BE2C (cell line): Measurements from ENCODE around the gene RPS8. TPM values are rescaled to one million over a fixed set of nuclear protein-coding genes. Genes with fewer than 3 reads are reported as not detected.
"Not testable (repeated sequence)": the region's sequence is repeated elsewhere in the genome, so short reads cannot be mapped to it uniquely, and the experiment has no call there.

Experiments
- DNase-seq: peaks from one replicate; pipeline ENCODE4 v3.0.0-alpha.2; 2020
- H3K27me3 ChIP-seq: fragments of 250-450 bp; sonication (Bioruptor Pico); 2 replicates; pipeline ENCODE4 v1.5.1; 2020; ENCODE audit warnings: mild to moderate bottlenecking
- H3K36me3 ChIP-seq: fragments of 250-450 bp; sonication (Bioruptor Pico); 2 replicates; pipeline ENCODE4 v1.5.1; 2020; ENCODE audit warnings: mild to moderate bottlenecking
- H3K4me1 ChIP-seq: fragments of 250-450 bp; sonication (Bioruptor Pico); 2 replicates; pipeline ENCODE4 v1.5.1; 2020
- H3K4me3 ChIP-seq: 2 replicates; pipeline ENCODE4 v1.5.1; 2011; ENCODE audit warnings: low read depth, low read length
- H3K9me3 ChIP-seq: fragments of 250-450 bp; sonication (Bioruptor Pico); 2 replicates; pipeline ENCODE4 v1.5.1; 2020
- CTCF ChIP-seq: IDR thresholded peaks from 2 replicates; pipeline ENCODE4 v1.5.1; 2012; ENCODE audit warnings: mild to moderate bottlenecking, low read depth, low read length
- polyA plus RNA-seq: library from polyadenylated mRNA; unstranded; fragments of >200 nt; gene quantifications from one replicate; pipeline ENCODE4 v1.2.1, GENCODE V29; 2012; ENCODE audit warnings: low read depth, missing spikeins; ENCODE audit not compliant: insufficient read length, insufficient read depth

The RPS8 gene
- 818 TPM for polyA plus RNA-seq

DNA sequence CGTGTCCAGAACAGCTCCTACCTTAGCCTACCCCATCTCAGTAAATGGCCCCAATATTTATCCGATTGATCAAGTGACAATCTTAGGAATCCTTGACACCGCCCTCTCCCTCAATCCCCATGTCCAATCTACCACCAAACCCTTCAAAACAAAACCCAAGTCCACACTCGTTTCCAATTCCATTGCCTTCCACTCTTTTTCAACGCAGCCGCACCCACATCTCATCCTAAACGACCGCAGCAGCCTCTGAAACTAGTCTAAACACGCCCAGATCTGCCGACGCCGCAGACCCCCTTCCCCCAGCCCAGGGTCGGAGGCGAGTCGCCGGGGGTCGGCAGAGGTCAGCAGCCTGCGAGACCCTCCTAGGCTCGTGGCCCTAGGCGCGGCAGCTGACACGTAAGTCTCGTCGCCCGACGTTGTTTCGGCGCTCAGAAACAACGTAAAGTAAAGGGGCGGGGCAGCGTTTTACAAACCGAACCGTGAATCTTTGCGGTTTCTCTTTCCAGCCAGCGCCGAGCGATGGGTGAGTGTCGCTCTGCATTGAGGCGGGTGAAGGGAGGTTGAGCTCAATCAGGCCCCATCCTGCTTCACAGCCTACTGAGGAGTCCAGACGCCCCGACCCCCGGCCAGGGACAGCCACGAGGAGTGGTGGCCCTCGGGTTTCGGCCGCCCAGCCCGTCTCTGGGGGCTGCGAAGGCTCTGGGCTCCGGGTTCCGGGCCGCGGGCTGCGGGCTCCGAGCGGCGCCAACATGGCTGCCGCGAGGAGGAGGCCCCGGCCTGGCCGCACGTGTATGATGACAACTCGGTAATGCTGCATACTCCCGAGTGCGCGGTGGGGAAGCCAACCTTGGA is at the start of gene RPS8:
Gene RPS8, plus strand, starts transcription at position 463 of the 852 bp plus-strand sequence. Its CDS starts 57 bp downstream, at position 520.
- H3K4me3 ChIP-seq: peak within 1 kb of the TSS; percentile 89
- DNase-seq: peak; percentile 85
- TF ChIP-seq CTCF: no peak
- no peaks in the 10 kb centered on the region for H3K4me1 ChIP-seq
- H3K36me3 ChIP-seq: peaks cover 44% of the 10 kb centered on the region
- no peaks in the 10 kb centered on the region for H3K27me3 ChIP-seq
- H3K9me3 ChIP-seq: no peaks in the 10 kb centered on the region

DNA sequence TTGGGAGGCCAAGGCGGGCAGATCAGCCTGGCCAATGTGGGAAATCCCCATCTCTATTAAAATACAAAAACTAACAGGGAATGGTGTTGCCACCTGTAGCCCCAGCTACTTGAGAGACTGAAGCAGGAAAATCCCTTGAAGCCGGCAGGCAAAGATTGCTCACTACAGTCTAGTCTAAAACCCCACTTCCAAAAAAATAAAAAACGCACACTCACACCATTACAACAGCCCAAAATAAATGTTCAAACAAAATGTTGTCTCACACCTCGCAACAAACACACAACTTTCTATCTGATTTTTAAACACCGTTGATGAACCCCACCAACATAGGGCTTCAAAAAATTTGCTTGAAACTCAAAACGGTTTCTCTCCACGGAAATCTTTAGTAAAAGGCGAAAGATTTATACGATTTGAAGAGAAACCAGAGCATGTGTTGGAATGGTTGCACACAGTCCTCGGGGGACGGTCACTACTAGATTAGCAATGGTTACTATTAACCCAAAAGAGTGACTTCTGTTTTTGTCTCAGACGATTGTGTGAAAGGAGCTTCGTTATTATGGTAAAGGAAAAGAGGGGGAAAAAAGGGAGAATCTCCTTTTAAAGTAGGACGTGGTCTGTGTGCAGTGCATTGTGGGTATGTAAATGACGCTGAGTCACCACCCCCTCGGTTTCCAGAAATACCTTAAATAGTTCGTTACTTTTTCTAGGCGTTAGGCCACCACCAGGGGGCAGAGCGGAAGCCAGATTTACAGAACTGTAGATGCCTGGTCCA is 44.4 kb upstream of the RPS8 start, which contains the start of gene RNU5D-1:
Gene RNU5D-1, minus strand, starts transcription at position 430 of the 772 bp plus-strand sequence.
- no peak within 1 kb of the TSS for H3K4me3 ChIP-seq
- no peaks in the 10 kb centered on the region for H3K4me1 ChIP-seq

DNA sequence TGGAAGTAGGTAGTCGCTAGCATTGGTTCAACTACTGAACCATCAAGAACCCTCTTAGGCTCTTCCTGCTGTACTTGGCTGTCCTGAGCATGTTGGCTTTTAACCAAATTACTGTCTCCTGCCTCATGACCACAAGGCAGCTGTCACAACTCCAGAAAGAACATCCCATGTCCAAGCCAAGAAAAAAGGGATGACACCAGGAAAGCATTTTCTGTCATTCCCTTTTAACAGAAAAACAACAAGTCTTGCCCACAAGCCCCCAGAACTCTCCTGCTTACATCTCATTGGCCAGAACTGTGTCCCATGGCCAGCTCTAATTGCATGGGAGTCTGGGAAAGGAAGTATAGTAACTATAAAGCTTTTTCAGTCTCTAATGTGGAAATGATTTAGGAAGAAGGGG is 42.0 kb upstream of the RPS8 start:
- no peak for TF ChIP-seq CTCF
- no peaks in the 10 kb centered on the region for H3K9me3 ChIP-seq
- H3K27me3 ChIP-seq: no peaks in the 10 kb centered on the region
- no peak for DNase-seq
- no peaks in the 10 kb centered on the region for H3K36me3 ChIP-seq
- H3K4me1 ChIP-seq: no peaks in the 10 kb centered on the region
- H3K4me3 ChIP-seq: no peak overlapping the region

More for the DNA sequence above, 44.4 kb upstream of the RPS8 start, which contains the start of gene RNU5D-1:
- TF ChIP-seq CTCF: peak; percentile 64
- peak; percentile 88 for DNase-seq
- Histone ChIP-seq H3K27me3 (no peaks in the 10 kb centered on the region), H3K36me3 (no peaks in the 10 kb centered on the region), H3K9me3 (no peaks in the 10 kb centered on the region)

DNA sequence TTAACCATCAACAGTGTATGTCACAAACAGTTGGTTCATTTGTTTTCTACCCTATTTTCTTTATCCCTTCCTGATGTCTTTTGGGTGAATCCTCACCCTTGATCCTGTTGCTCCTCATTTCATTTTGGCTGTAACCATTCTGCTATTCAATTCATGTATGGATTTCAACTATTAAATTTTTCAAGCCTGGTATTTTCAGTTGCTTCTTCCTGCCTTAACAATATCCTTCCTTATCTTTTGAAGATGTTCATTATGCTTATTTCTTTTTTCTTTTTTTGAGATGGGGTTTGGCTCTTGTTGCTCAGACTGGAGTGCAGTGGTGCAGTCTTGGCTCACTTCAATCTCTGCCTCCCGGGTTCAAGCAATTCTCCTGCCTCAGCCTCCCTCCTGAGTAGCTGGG is 41.6 kb upstream of the RPS8 start:
- Histone ChIP-seq H3K36me3 (no peaks in the 10 kb centered on the region), H3K4me1 (no peaks in the 10 kb centered on the region), H3K27me3 (no peaks in the 10 kb centered on the region), H3K9me3 (no peaks in the 10 kb centered on the region), H3K4me3 (no peak overlapping the region)
- no peak for DNase-seq
- no peak for TF ChIP-seq CTCF

DNA sequence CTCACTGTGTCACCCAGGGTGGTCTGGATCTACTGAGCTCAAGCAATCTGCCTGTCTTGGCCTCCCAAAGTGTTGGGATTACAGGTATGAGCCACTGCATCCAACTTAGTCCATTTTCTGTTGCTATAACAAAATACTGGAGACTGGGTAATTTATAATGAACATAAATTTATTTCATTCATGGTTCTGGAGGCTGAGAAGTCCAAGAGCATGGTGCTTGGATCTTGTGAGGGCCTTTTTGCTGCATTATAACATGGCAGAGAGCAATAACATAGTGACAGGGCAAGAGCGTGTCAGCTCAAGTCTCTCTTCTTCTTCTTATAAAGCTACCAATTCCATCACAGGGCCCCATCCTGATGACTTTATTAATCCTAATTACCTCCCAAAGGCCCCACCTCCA is 39.3 kb upstream of the RPS8 start:
- Histone ChIP-seq H3K36me3 (no peaks in the 10 kb centered on the region), H3K4me1 (no peaks in the 10 kb centered on the region), H3K4me3 (no peak overlapping the region), H3K27me3 (no peaks in the 10 kb centered on the region), H3K9me3 (no peaks in the 10 kb centered on the region)
- no peak for TF ChIP-seq CTCF
- DNase-seq: no peak

GRCh38 chr1:44738953-44739306 is 36.4 kb upstream of the RPS8 start:
- H3K4me3 ChIP-seq: peak overlapping the region; percentile 76
- not testable (repeated sequence) for H3K9me3 ChIP-seq, H3K4me1 ChIP-seq, H3K27me3 ChIP-seq, DNase-seq, H3K36me3 ChIP-seq
